Mesenchymal stem cell (in vitro differentiated cells and primary cell): ENCODE data around the gene ZNF630.
"Not testable (repeated sequence)": the region's sequence is repeated elsewhere in the genome, so short reads cannot be mapped to it uniquely, and the experiment has no call there.

Source experiments
- DNase-seq: peaks from one replicate; pipeline ENCODE4 v3.0.0-alpha.2; 2013
- H2AFZ ChIP-seq: one replicate; pipeline ENCODE4 v1.6.1; 2013; ENCODE audit warnings: low read depth, mild to moderate bottlenecking, control low read depth, inconsistent platforms, low read length, moderate library complexity
- H2AK5ac ChIP-seq: 2 replicates; pipeline ENCODE4 v1.6.1; 2013; ENCODE audit warnings: low read length, moderate library complexity, mild to moderate bottlenecking, inconsistent platforms; ENCODE audit not compliant: severe bottlenecking
- H2BK120ac ChIP-seq: one replicate; pipeline ENCODE4 v1.6.1; 2013; ENCODE audit warnings: low read depth, mild to moderate bottlenecking, inconsistent platforms, low read length, moderate library complexity
- H2BK12ac ChIP-seq, 2 experiments: one replicate each; pipeline ENCODE4 v1.6.1; 2013; ENCODE audit warnings: inconsistent platforms in 2 of 2, low read length in 2 of 2, mild to moderate bottlenecking in 2 of 2, moderate library complexity in 2 of 2, control low read depth in 1 of 2
- H2BK15ac ChIP-seq: one replicate; pipeline ENCODE4 v1.6.1; 2013; ENCODE audit warnings: mild to moderate bottlenecking, low read depth, inconsistent platforms; ENCODE audit not compliant: poor library complexity, severe bottlenecking
- H2BK5ac ChIP-seq: 2 replicates; pipeline ENCODE4 v1.6.1; 2013; ENCODE audit warnings: low read depth, mild to moderate bottlenecking, low read length, control low read depth, inconsistent platforms; ENCODE audit not compliant: poor library complexity, severe bottlenecking
- H3K14ac ChIP-seq, 2 experiments: one replicate each; pipeline ENCODE4 v1.6.1; 2013; ENCODE audit warnings: inconsistent platforms in 2 of 2, low read length in 2 of 2, control low read depth in 1 of 2, mild to moderate bottlenecking in 1 of 2, moderate library complexity in 1 of 2
- H3K18ac ChIP-seq, 2 experiments: one replicate each; pipeline ENCODE4 v1.6.1; 2013; ENCODE audit warnings: inconsistent platforms in 2 of 2, low read length in 2 of 2, control low read depth in 1 of 2, low read depth in 1 of 2, mild to moderate bottlenecking in 1 of 2
- H3K23ac ChIP-seq, 2 experiments: one replicate each; pipeline ENCODE4 v1.6.1; 2013; ENCODE audit warnings: inconsistent platforms in 2 of 2, low read length in 2 of 2, mild to moderate bottlenecking in 2 of 2, moderate library complexity in 2 of 2, control low read depth in 1 of 2
- H3K27ac ChIP-seq: 2 replicates; pipeline ENCODE4 v1.5.1; 2013; ENCODE audit warnings: mild to moderate bottlenecking, moderate library complexity, low read length, control low read depth, inconsistent platforms; ENCODE audit not compliant: poor library complexity, severe bottlenecking
- H3K27me3 ChIP-seq, 2 experiments: 2 replicates each; pipeline versions ENCODE4 v1.6.1 to v1.7.0; 2013; ENCODE audit warnings: low read length in 2 of 2, mild to moderate bottlenecking in 2 of 2, moderate library complexity in 2 of 2, control low read depth in 1 of 2, inconsistent platforms in 1 of 2; ENCODE audit not compliant: control insufficient read depth in 1 of 2, insufficient read depth in 1 of 2
- H3K36me3 ChIP-seq, 2 experiments: 2 replicates each; pipeline versions ENCODE4 v1.6.1 to v1.7.0; 2013; ENCODE audit warnings: low read length in 2 of 2, control low read depth in 1 of 2, inconsistent platforms in 1 of 2, low read depth in 1 of 2, mild to moderate bottlenecking in 1 of 2; ENCODE audit not compliant: insufficient read depth in 2 of 2, control insufficient read depth in 1 of 2
- H3K4ac ChIP-seq, 2 experiments: one replicate each; pipeline ENCODE4 v1.6.1; 2013; ENCODE audit warnings: inconsistent platforms in 2 of 2, low read length in 2 of 2, mild to moderate bottlenecking in 2 of 2, moderate library complexity in 2 of 2, control low read depth in 1 of 2, low read depth in 1 of 2
- H3K4me1 ChIP-seq: 2 replicates; pipeline ENCODE4 v1.6.1; 2013; ENCODE audit warnings: low read depth, low read length, control low read depth; ENCODE audit not compliant: control insufficient read depth, insufficient read depth
- H3K4me2 ChIP-seq: 2 replicates; pipeline ENCODE4 v1.6.1; 2013; ENCODE audit warnings: low read length, mild to moderate bottlenecking, inconsistent platforms; ENCODE audit not compliant: poor library complexity, severe bottlenecking
- H3K4me3 ChIP-seq, 2 experiments: 2 replicates each; pipeline versions ENCODE4 v1.5.1 to v1.7.0; 2013; ENCODE audit warnings: low read length in 2 of 2, mild to moderate bottlenecking in 2 of 2, control low read depth in 1 of 2, low read depth in 1 of 2; ENCODE audit not compliant: insufficient read depth in 1 of 2
- H3K79me1 ChIP-seq: replicated peaks from 2 replicates; pipeline ENCODE4 v1.6.1; 2013; ENCODE audit warnings: mild to moderate bottlenecking, control low read depth, low read length, inconsistent platforms; ENCODE audit not compliant: poor library complexity, severe bottlenecking
- H3K9ac ChIP-seq: 2 replicates; pipeline ENCODE4 v1.7.0; 2013; ENCODE audit warnings: mild to moderate bottlenecking, low read length, moderate library complexity
- H3K9me3 ChIP-seq: 2 replicates; pipeline ENCODE4 v1.7.0; 2013; ENCODE audit warnings: mild to moderate bottlenecking, low read length; ENCODE audit not compliant: control insufficient read depth
- H4K8ac ChIP-seq: one replicate; pipeline ENCODE4 v1.6.1; 2013; ENCODE audit warnings: inconsistent platforms, mild to moderate bottlenecking, low read length, moderate library complexity
- H4K91ac ChIP-seq: one replicate; pipeline ENCODE4 v1.6.1; 2013; ENCODE audit warnings: mild to moderate bottlenecking, low read length, inconsistent platforms
- WGBS: methylation state at CpG from one replicate; pipeline ENCODE4 v1.1.7; 2013; ENCODE audit warnings: mixed read lengths; 5-methylcytosine and 5-hydroxymethylcytosine counted together

The ZNF630 gene

GRCh38 chrX:48022738-48023137, 48.7 kb downstream of the ZNF630 start:
- Histone ChIP-seq H3K4me1 (no peaks in the 10 kb centered on the region), H2AFZ (no peak overlapping the region), H4K91ac (no peak overlapping the region), H3K23ac (no peak overlapping the region), H3K4ac (no peak overlapping the region), H2BK120ac (no peak overlapping the region), H3K4me3 (no peak overlapping the region), H3K14ac (no peak overlapping the region), H3K27me3 (no peaks in the 10 kb centered on the region), H3K18ac (no peak overlapping the region), H2BK12ac (no peak overlapping the region), H2BK15ac (no peak overlapping the region), H3K79me1 (no peaks in the 10 kb centered on the region), H3K9ac (no peak overlapping the region), H3K27ac (no peak overlapping the region), H3K36me3 (no peaks in the 10 kb centered on the region), H3K4me2 (no peak overlapping the region), H3K9me3 (no peaks in the 10 kb centered on the region), H4K8ac (no peak overlapping the region), H2BK5ac (no peak overlapping the region), H2AK5ac (no peak overlapping the region)
- WGBS: 90% methylated on average over 2 of the region's 3 CpGs
- DNase-seq: no peak

- H2BK15ac ChIP-seq: no peak overlapping the region
- WGBS: no CpG with 5 or more reads among the region's 3 CpGs
These were observed 49.3 kb downstream of the ZNF630 start for GRCh38 chrX:48022100-48022499.

GRCh38 chrX:48021026-48021900, 50.2 kb downstream of the ZNF630 start:
- H2BK15ac ChIP-seq: peak overlapping the region; percentile 94
- H3K27ac ChIP-seq: peak overlapping the region; percentile 92
- no peak overlapping the region for H2AK5ac ChIP-seq
- peak overlapping the region; percentile 71 for H2AFZ ChIP-seq
- H3K27me3 ChIP-seq: no peaks in the 10 kb centered on the region
- H3K4me3 ChIP-seq: peak overlapping the region in 1 of 2 experiments; percentile 75
- DNase-seq: peak; percentile 87
- H3K36me3 ChIP-seq: no peaks in the 10 kb centered on the region
- H3K4me2 ChIP-seq: peak overlapping the region; percentile 50
- H2BK120ac ChIP-seq: peak overlapping the region; percentile 94
- H4K91ac ChIP-seq: peak overlapping the region; percentile 80
- H2BK12ac ChIP-seq: no peak overlapping the region
- H4K8ac ChIP-seq: peak overlapping the region; percentile 95
- peak overlapping the region; percentile 98 for H2BK5ac ChIP-seq
- no peaks in the 10 kb centered on the region for H3K4me1 ChIP-seq
- peak overlapping the region in 1 of 2 experiments; percentile 69 for H3K4ac ChIP-seq
- H3K18ac ChIP-seq: peak overlapping the region; percentile 75 to 83
- H3K79me1 ChIP-seq: no peaks in the 10 kb centered on the region
- no peak overlapping the region for H3K23ac ChIP-seq
- peak overlapping the region; percentile 98 for H3K9ac ChIP-seq
- H3K14ac ChIP-seq: peak overlapping the region in 1 of 2 experiments; percentile 75
- WGBS: under 1% methylated on average over 22 of the region's 30 CpGs
- H3K9me3 ChIP-seq: no peaks in the 10 kb centered on the region

More at GRCh38 chrX:48022100-48022499, 49.3 kb downstream of the ZNF630 start:
- no peak overlapping the region for H3K23ac ChIP-seq
- no peak overlapping the region for H3K4me2 ChIP-seq
- no peaks in the 10 kb centered on the region for H3K27me3 ChIP-seq
- H2BK5ac ChIP-seq: no peak overlapping the region
- DNase-seq: no peak
- H4K8ac ChIP-seq: no peak overlapping the region
- no peaks in the 10 kb centered on the region for H3K9me3 ChIP-seq
- H3K4me3 ChIP-seq: peak overlapping the region in 1 of 2 experiments; percentile 75
- H3K4ac ChIP-seq: no peak overlapping the region
- no peak overlapping the region for H3K18ac ChIP-seq
- no peaks in the 10 kb centered on the region for H3K79me1 ChIP-seq
- no peak overlapping the region for H2BK120ac ChIP-seq
- no peak overlapping the region for H4K91ac ChIP-seq
- H3K4me1 ChIP-seq: no peaks in the 10 kb centered on the region
- H3K14ac ChIP-seq: no peak overlapping the region
- H2BK12ac ChIP-seq: no peak overlapping the region
- no peak overlapping the region for H2AK5ac ChIP-seq
- no peaks in the 10 kb centered on the region for H3K36me3 ChIP-seq
- H3K27ac ChIP-seq: no peak overlapping the region
- H3K9ac ChIP-seq: no peak overlapping the region
- no peak overlapping the region for H2AFZ ChIP-seq

- not testable (repeated sequence) for H3K27me3 ChIP-seq, H2AFZ ChIP-seq, DNase-seq, H2BK12ac ChIP-seq, H3K4ac ChIP-seq, H3K14ac ChIP-seq, H2AK5ac ChIP-seq, H4K8ac ChIP-seq, H3K9ac ChIP-seq, H3K18ac ChIP-seq, H3K9me3 ChIP-seq, H3K27ac ChIP-seq, H3K79me1 ChIP-seq, H3K36me3 ChIP-seq, H2BK15ac ChIP-seq, H2BK5ac ChIP-seq, H2BK120ac ChIP-seq, H4K91ac ChIP-seq, H3K23ac ChIP-seq, H3K4me1 ChIP-seq, H3K4me2 ChIP-seq
- 46% methylated on average over 6 of the region's 11 CpGs for WGBS
- H3K4me3 ChIP-seq: peak overlapping the region in 1 of 2 experiments; percentile 75
These were observed 51.0 kb downstream of the ZNF630 start for GRCh38 chrX:48020472-48020871.
